HuH-7 (cell line): ENCODE data around the gene DNAJC1.
"Not testable (repeated sequence)": the region's sequence is repeated elsewhere in the genome, so short reads cannot be mapped to it uniquely, and the experiment has no call there.

Source experiments
- DNase-seq: peaks from one replicate; pipeline ENCODE4 v3.0.0; 2011; ENCODE audit warnings: low spot score

DNAJC1 gene, protein sequence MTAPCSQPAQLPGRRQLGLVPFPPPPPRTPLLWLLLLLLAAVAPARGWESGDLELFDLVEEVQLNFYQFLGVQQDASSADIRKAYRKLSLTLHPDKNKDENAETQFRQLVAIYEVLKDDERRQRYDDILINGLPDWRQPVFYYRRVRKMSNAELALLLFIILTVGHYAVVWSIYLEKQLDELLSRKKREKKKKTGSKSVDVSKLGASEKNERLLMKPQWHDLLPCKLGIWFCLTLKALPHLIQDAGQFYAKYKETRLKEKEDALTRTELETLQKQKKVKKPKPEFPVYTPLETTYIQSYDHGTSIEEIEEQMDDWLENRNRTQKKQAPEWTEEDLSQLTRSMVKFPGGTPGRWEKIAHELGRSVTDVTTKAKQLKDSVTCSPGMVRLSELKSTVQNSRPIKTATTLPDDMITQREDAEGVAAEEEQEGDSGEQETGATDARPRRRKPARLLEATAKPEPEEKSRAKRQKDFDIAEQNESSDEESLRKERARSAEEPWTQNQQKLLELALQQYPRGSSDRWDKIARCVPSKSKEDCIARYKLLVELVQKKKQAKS

DNA sequence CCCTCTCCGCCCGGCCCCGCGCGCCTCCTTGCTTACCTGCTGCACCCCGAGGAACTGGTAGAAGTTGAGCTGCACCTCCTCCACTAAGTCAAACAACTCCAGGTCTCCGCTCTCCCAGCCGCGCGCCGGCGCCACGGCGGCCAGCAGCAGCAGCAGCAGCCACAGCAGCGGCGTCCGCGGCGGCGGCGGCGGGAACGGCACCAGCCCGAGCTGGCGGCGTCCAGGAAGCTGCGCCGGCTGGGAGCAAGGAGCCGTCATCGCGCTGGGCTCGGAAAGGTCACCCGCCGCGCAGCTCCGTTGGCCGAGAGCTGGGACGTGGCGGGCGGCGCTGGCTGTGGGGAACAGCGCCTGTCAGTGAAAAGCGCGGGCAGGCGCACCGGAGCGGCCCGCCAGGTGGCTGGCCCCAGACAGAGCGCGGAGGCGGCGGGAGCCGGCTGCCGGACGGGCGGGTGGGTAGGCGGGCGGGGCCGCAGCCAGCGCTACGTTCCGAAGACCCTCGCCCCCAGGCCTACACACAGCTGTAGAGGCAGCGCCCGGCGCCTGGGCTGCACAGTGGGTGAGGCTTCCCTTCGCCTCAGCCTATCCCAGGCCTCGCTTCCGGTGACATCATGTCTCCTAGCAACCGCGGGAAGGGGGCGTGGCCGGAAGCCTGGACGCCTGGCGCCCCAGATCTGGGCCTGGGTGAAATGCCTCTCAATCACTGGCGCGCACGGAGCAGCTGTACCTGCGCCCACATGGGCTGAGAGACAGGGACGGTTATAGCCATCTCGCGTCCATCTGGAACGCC lies at the start of gene DNAJC1:
DNAJC1 (minus strand) TSS at position 554 of the 787 bp plus-strand sequence; CDS start at position 258, 296 bp downstream.
- peak; percentile 98 for DNase-seq

DNA sequence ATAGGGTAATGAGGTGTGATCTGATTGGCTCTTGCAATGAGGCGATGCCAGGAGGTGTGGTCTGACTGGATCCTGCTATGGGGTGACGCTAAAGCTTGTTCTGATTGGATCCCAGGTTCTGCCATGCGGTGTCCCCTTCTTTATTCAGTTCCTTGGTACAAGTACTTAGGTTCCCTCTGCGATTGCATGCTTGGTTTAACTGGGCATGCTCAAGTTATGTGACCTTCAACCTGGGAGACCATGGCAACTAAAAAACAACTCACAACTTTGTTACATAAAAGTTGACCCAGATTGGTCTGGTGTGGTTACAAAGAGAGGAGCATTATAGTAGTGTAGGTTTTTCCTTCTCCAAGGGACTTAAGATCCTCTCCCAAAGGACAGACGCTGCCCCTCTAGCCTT lies 49.5 kb upstream of the DNAJC1 start:
- DNase-seq, result no peak

DNA sequence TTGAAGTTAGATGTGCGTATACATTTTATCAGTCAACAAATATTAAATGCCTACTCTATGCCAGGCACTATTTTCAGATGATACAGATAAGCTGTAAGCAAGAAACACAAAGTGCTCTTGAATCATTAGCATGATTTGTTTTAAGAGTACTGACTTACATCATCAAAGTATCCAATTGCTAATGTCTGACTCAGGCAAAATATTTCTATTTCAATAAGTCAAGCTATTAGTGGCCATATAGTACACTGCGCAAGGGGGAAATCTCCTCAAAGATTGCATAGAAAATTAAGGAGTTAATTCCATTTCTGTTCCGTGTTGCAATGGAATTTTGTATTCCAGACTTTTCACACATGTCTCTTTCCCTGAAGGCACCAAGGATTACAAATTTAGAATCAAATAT lies 46.1 kb upstream of the DNAJC1 start:
- no peak for DNase-seq

DNA sequence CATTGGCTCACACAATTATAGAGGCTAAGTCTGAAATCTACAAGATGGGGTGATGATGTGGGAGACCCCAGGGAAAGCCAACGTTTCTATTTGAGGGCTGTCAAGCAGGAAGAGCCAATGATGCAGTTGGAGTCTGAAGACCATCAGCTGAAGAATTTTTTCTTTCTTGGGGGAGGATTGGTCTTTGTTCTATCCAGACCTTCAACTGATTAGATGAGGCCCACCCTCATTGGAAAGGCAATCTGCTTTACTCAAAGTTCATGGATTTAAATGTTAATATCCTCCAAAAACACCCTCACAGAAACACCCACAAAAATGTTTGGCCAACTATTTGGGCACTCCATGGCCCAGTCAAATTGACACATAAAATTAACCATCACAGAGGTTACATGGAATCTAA lies 44.3 kb upstream of the DNAJC1 start:
- no peak for DNase-seq

DNA sequence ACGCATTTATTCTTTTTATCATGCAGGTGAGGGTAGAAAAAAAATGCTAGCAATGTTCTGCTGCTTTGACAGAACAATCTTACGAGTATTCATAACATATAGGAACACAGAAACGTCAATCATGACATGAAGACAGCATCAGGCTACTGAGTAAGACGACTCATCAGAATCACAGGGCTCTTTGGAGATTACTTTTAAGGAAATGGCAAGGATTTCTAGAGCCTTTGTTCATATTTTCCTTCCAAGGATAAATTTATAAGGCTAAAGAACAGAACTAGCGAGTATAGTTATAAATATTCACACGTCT lies 39.8 kb upstream of the DNAJC1 start:
- no peak for DNase-seq

DNA sequence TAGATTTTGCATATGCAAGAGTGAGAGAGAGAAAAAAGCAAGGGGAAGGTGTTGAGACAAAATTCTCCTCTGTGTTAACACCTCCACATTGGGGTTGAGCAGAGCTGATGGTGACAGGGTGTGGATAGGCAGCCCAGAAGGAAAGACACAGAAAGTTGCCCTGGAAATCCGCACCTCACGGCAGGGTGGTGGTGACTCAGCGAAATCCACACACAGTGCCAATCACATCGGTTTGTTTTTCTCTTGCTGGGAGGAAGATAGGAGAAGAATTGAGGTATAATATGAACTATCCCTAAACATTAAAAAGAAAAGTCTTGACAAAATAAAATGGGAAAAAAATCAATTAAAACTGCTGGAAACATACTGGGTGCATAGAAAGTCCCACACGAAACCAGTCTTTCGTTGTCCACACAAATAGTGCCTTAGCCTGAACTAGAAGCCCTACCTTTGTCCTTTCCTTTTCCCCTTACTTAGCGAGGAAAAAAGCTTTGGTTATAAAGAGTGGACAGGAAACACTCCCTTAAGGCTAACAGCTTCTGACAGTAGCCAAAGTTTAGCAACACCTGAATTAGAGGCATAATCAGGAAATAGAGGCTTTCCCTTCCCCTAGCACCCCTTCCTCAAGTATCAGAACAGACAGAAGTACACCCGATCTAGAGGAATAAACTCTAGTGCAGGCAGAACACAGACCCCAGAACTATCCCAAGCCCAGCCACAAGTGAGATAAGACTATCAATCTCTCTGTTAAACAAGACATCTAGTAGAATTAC lies 39.2 kb upstream of the DNAJC1 start:
- no peak for DNase-seq

DNA sequence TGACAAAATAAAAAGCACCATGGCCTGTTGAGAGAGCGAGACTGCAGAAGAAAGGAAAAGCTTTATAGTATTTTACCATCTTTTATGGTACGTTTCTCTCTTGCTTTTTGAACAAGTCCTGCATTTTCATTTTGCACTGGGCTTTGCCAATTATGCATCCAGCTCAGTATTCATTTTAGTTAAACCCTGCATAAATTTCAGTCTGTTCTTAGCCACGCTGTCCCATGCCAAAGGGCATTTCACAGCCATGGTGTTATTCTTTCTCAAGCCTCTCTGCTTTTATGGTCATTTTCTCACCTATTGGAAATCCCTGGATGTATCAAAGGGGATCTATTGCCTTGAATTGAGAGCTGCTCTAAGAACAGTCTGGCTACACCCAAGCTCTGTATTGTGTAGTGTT lies 30.8 kb upstream of the DNAJC1 start:
- no peak for DNase-seq

DNA sequence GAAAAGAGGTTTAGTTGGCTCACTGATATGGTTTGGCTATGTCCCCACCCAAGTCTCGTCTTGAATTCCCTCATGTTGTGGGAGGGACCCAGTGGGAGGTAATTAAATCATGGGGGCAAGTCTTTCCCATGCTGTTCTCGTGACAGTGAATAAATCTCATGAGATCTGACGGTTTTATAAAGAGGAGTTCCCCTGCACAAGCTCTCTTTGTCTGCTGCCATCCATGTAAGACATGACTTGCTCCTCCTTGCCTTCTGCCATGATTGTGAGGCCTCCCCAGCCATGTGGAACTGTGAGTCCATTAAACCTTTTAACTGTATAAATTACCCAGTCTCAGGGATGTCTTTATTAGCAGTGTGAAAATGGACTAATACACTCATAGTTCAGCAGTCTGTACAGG lies 28.7 kb upstream of the DNAJC1 start:
- not testable (repeated sequence) for DNase-seq

DNA sequence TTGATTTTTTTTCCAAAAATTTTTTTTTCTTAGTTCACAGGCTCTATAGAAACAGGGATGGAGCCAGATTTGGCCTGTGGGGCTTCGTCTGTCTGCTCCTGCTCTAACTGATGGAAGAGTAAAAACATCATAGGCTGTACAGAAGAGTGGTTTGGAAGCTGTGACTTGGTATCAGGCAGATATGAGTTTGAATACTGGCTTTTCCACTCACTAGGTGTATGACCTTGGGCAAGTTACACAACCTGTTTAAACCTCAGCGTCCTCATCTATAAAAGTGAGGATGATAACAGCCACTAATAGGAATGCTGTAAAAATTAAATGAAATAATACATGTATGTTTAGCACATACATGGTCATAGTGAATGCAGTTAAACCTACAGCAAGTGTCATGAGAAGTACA lies 26.9 kb upstream of the DNAJC1 start:
- no peak for DNase-seq

DNA sequence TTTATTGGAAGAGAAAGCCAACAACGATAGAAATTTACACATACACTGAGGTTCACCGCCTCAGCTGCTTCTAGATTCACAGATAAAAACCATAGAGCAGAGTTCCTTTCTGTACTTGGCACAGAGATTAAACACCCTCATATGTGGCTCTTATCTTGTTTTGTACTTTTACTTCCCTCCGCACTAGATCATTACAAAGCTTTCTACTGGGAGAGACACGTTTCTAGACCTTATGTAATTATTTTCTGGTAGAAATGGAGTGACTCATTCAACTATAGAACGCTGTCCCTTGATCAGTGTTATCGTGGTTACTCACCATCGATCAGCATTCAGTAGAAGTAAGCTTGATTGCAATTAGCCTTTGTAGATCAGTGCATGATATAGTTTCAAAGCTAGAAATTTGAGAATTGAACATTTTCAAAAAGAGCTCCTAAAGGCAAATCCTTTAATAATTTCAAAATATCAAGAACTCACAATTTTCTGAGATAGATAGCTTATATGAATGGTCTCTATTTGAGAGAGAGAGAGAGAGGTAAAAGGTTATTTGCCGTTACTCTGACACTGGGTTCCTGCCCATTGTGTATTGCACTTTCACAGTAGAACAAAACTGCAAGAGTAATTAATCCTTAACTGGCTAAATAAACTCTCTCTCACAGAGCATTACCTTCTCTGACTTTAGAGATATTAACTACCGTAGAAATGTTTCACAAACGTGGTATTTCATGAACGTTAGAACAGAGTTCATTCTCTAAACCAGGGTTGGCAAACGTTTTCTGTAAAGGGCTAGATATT lies 26.1 kb upstream of the DNAJC1 start:
- no peak for DNase-seq

DNA sequence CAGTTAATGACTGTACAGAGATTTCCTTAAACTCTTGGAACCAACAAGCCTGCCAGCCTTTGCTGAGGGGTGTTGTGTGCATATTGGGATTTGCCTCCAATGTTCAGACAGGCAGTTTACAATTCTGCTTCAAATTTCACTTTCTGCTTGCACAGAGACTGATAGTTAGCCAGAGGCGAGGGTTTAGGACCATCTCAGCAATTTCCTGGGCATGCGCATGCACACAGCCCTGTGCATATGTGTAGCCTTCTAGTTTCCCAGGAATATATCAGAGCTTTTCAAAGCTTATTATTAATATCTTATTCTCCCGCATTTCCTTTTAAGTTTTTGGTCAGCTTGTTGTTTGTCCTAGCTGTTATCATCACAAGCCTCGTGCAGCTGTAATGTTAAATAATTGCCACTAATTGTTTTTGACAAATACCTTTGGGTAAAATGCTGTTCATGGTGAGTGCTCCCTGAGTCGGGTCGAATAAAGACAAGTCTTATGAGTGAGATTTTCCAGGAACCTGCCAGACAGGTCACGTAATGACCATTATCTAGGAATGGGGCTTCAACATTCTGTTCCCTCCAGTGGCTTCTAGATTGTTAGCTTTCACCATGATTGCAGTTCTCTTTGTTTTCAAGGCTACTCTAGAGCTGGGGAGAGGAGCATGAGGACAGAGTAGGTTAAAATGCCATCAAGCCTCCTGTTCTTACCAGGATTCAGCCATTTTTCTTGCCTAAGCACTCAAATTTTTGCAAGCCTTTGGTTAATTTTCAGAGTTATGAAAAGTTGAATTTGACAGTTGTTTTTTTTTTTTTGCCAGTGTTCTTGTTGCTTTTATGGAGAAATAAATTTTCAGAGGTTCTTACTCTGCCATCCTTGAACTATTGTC lies 24.1 kb upstream of the DNAJC1 start:
- no peak for DNase-seq

DNA sequence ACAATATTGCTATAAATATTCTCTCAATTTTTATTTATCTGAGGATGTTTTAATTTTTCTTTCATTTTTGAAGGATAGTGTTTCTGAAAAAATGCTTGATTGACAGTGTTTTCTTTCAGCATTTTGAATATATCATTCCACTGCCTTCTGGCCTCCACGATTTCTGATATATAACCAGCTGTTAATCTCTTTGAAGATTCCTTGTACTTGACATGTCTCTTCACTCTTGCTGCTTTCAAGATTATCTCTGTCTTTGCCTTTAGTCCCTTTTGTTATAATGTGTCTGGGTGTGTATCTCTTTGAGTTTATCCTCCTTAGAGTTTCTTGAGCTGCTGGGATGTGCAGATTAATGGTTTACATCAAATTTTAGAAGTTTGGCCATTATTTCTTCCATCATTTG lies 22.8 kb upstream of the DNAJC1 start:
- DNase-seq, result no peak

DNA sequence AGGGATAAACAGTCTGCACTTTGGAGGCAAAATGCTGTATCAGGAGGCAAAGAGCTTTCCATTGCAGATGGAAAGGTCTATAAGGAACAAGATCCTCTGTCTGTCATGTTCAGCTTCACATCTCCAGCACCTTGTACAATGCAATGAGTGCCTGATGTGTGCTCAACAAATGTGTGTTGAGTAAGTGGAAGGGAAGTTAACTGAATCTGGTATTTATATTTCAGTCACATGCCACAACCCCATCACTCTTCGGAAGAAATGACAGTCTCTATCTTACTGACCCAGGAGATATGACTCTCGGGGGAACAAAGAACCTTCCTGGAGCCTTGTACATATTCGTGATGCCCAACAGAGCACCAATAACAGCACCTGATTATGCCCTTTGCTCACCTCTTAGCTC lies 20.0 kb upstream of the DNAJC1 start:
- DNase-seq, result no peak

DNA sequence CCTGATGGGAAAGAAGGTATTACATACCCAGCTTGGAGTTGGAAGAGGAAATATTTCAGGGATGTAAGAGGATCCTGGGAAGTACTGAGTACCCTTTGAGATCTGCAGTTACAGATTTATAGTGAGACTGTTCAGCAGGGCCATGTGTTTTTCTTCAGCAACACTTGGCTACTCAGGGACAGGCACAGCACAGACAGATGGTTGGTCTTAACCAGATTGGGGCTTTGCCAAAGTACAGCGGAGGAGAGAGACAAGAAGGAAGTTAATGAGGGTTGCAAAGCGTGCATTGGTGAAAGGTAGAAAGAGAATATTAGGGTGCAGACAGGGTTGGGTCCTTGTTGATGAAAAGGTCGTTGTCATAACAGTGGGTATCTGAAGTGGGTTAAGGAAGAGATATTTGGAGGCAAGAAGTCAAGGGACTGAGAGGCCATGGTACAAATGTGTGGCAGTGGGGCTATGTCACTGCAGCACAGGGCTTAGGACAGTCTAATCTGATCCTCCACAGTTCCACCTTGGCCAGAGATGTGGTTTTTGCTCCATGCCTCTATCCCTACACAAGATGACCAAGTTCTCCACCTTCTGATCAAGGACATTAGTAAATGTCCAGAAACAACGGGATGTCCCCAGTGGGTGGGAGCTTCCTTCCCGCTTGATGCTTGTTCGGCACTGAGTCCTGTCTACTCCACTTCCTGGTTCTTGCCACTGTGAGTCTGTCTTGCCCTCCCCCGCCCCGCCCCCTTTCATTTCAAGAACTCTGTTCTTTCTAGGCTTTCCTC lies 18.9 kb upstream of the DNAJC1 start:
- DNase-seq, result no peak

DNA sequence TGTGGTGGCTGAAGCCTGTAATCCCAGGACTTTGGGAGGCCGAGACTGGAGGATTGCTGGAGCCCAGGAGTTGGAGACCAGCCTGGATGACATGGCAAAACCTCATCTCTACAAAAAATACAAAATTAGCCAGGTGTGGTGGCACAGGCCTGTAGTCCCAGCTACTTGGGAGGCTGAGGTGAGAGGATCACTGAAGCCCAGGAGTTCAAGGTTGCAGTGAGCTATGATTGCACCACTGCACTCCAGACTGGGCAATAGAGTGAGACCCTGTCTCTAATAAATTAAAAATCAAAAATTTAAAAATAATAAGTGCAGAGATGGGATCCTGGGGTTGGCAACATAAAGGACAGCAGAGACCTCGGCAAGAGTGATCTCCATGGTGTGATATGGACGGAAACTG lies 17.6 kb upstream of the DNAJC1 start:
- DNase-seq, result not testable (repeated sequence)

DNA sequence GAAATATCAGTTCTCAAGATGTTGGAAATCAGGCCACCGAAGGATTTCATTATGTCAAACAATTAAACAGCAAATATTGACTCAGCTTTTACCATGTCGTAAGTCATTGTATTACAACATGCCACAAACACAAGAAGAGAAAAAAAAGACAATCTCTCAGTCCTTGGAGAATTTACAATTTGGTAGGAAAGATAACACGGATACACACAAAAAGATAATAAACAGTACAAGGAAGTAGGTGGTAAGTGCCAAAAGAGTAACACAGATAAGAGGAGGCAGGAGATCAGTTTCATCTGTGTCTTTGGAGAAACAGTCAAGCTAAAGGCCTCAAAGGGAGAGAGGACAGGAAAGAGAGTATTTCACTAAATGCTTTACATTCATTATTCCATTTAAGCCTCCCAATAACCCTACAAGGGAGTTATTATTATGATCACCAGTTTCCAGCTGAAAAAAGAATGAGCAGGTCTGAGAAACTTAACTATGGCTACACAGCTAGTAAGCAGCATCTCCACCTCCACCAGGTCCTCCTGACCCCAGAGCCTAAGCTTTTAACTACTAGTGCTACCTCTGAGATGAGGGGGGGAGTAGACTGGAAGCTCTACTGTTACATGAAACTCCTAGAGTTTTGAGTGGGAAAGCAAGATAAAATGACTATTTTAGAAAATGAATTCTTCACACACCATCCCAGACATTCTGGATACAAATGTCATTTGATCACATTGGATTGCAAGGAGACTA lies 13.9 kb upstream of the DNAJC1 start:
- no peak for DNase-seq

DNA sequence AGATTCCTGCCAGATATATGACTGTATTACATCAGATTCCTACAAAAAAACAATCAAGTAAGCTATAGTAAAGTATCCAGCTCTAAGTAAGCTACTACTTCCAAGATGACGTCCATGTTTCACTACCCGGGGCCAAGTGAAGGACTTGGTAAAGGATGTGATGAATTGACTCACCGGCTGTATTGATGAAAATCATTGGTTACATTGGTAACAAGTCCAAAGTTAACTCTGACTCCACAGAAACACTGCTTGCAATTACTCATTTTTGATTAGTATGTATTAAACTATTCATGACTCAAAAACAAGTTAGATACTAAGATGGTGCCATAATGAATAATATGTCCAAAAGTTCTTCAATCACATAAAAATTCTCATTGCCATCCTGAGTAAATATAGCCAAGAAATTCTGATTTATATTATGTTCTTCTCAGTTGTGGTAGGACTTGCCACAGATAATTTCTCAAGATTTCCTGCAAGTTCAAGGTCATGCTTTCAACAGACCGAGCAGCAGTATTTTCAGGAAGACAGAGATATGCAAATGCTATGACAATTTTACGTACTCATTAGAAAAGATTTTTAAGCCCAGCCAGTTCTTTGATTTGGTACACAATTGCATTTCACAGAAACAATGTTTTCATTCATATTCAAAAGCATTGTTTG lies 12.6 kb upstream of the DNAJC1 start:
- no peak for DNase-seq

DNA sequence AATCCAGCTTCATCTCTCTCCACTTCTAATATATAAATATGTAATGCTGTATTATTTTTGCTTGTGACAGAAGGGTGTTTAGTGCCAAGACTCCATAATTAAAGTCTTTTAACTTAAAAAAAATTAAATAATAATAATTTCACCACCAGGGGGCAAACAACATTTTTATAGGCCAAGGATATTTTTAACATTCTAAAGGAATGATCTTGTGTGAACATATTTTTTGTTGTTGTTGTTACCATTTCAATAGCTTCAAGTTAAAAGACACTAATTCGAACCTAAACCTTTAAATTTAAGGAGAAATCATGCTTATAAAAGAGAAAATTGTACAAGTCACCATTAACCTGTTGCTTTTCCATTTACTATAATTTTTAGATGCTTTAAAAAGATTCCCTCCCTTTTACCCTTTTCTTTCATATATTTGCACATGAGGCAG lies 7.5 kb upstream of the DNAJC1 start:
- DNase-seq, result no peak

DNA sequence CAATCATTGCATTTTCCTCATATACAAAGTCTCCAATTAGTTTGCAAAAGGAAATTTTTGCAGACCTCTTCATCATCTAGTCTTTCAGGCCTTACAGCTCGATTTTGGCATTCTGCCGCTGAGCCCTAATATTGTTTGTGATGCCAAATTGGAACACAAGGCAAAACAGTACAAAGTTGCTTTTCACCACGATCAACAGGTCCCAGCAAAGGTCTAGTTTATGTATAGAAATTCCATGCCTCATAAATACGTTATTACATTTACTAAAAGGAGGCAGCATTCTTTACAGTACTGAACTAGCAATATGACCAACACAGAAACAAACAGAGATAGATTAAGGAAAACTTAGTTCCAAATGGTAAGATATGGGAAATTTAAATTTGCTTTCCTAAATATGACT lies 7.0 kb upstream of the DNAJC1 start:
- DNase-seq, result no peak
